Islet precursor cell (in vitro differentiated cells): Measurements from ENCODE around the gene PERCC1.
"Not testable (repeated sequence)": the region's sequence is repeated elsewhere in the genome, so short reads cannot be mapped to it uniquely, and the experiment has no call there.

ENCODE experiments used
- DNase-seq: peaks from one replicate; pipeline ENCODE4 v3.0.0-alpha.2; 2018

PERCC1 gene

GRCh38 chr16:1451702-1452392, 21.0 kb downstream of the PERCC1 start:
- DNase-seq = no peak

DNA sequence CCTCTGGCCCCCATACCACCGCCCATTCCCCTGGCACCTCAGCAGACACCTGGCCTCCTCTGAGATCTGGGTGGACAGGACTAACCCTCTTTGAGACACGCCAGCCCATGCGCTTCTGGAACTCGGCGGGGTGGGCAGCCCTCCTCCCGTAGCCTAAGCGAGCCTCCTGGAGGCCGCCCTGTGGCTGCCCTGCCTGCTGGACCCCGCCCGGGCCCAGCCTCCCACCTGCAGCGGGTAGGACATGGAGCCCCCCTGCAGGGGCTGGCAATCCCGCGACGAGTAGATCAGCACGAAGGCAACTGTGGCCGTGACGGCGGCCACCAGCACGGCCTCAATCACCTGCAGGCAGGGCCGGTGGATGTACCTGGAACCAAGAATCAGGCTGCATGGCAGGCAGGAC, 21.7 kb downstream of the PERCC1 start:
- no peak for DNase-seq

GRCh38 chr16:1453316-1453715, 22.4 kb downstream of the PERCC1 start:
- no peak for DNase-seq

DNA sequence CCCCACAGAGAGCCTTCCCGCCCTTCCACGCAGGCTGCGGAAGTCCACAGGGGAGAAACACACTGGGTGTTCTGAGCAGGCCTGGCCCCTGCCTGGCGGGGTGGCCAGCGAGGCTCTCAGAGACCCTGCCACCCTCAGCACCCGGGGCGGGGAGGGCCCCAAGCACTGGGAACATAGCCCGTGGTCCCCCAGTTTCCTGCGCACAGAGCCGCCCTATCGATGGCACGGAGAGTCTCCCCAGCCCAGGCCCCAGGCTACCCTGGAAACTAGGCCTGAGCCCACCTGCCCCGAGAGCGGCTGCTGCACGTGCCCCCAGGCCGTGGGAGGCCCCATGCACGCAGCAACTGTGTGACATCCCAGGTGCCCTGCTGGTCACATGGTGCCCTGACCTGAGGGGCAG, 23.7 kb downstream of the PERCC1 start:
- no peak for DNase-seq

DNA sequence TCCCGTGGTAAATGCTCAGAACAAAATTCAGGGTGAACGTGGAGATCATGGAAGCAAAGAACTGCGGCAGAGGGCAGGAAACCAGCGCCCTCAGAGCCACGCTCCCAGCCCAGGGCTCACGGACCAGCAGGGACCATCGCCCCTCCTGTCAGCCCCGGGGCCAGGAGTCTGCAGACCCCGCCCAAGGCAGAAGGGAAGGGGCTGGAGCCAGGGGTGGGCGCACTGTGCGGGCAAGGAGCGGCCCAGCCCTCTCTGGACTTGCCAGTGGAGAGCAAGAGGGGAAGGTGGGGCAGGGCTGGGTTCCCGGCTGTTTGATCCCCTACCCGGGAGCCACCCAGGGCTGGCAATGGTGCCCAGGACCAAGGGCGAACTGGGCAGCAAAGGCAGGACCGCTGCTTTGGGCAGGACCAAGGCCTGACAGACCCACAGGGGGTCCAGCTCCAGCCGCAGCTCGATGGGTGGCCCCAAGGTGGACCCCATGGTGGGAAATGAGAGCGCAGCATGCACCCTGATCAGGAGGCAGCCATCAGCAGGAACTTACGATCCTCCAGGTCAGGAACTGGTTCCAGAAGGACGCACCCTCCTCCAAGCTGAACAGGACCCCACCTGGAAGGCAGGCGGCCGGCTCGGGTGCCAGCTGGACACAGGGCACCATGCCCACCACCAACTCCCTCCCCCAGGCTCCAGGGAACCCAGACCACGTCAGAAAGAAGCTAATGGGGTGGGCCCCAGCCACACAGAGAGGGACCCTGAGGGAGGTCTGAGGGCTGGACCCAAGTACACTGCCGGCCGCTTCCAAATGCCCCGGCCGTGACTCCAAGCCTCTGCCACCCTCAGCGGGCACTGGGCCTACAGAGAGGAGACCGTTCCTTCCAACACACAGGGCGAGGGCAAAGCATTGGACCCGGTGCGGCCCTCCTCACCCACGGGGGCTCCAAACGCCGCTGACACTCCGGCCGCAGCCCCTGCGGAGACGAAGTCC, 24.6 kb downstream of the PERCC1 start:
- no peak for DNase-seq

DNA sequence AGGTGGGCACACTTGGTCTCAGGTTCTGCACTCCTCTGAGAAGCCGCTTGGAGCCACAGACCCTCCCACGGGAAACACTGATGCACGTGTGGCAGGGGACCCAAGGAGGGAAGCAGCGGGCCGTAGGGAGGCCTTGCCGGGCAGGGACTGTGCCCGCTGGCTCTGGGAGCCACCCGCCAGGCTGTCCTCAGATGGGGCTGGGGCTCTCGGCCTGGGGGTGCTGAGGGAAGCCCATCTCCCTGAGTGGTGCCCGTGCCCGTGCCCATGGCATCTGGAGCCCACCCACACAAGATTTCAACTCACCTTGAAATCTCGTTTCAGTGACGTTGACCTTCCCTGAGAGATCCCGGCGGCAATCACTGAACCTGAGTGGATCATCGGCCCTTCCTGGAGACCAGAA, 26.1 kb downstream of the PERCC1 start:
- no peak for DNase-seq

DNA sequence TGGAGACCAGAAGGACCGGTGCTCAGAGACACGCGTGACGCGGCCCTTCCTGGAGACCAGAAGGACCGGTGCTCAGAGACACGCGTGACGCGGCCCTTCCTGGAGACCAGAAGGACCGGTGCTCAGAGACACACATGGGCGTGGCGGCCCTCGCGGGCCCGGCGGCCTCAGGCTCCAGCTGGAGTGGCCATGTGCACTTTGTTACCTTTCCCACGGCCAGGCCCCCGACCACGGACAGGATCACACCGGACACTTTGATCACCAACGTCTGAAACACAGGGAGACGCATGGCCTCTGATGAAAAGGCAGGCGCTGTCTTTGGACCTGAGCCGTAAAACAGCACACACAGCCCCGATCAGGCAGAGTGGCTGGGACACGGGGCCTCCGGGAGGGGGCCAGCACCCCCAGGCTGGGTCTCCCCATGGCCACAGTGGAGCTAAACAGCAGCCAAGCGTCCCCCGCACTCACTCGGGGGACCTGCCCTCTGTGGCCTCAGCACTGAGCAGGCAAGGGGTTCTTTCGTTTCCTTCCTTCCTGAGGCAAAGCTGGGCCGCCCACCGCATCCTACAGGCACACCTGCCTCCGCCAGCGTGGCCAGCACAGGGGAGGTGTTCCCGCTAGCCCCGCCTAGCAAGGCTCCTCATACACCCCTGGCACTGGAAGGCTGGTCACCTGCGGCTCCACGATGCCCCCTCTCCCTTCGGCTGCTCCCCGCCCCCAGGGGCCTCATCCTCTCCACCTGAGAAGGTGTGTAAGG, 26.8 kb downstream of the PERCC1 start:
- DNase-seq = no peak

DNA sequence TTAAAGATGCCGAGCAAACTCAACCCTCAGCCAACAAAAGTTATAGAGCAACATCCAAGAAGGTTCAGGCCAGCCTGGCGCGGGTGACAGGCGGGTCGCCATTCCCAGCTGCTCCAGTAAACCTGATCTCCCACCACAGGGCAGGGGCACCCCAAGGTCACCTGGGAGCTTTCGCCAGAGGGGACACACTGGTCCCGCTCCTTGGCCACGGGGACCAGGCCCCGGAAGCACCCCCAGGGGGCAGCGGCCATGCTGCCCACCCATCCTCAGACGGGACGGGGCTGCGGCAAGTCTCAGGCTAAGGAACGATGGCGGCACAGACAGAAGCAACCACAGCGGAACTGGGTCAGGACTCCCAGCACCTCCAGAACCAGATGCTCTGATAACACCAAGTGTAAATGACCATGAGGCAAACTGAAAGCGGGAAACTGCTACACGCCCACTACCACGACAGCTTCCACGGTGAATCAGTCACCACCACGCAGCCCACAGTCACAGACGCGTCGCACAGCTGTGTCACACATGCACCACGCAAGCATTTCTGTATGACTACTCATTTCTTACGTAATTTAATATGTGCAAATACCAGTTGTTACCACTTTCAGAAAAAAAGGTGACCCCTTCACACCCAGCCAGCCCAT, 27.6 kb downstream of the PERCC1 start:
- no peak for DNase-seq

- no peak for DNase-seq
Observed at GRCh38 chr16:1458977-1459341, 28.1 kb downstream of the PERCC1 start.

DNA sequence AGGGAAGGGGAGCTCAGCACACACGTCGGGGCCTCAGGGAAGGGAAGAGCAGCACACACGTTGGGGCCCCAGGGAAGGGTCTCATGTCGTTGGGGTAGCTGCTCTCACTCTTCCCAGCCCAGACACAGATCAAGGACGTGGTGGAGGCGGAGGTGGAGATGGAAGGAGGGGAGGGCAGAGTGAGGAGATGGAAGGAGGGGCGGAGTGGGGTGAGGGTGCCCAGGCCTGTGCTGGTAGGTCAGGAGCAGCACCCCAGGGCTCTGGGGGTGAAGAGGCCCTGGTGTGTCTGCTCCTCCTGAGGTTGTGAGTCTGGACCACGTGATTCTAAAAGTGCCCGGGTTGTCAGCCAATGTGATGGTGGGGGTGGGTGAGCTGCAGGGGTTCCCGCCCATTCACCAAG, 29.1 kb downstream of the PERCC1 start:
- no peak for DNase-seq

- no peak for DNase-seq
Observed at GRCh38 chr16:1460602-1461138, 29.8 kb downstream of the PERCC1 start.

DNA sequence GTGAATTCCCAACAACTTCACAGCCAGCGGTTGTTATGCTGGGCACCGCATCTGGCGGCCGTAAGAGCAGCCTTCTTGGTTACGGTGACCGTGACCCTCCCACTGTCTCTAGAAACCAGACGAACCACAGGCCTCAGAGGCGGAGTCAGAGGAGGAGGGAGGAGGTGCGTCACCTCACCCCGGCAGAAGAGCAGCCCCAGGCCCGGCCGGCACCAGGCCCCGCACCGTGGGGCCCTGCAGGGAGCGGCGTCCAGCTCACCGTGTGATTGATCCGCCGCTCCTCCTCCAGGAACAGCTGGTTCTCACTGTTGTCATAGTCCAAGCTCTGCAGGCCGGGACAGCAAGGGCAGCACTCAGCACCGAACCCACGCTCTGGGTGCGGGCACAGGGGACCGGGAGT, 30.3 kb downstream of the PERCC1 start:
- peak; percentile 81 for DNase-seq

DNA sequence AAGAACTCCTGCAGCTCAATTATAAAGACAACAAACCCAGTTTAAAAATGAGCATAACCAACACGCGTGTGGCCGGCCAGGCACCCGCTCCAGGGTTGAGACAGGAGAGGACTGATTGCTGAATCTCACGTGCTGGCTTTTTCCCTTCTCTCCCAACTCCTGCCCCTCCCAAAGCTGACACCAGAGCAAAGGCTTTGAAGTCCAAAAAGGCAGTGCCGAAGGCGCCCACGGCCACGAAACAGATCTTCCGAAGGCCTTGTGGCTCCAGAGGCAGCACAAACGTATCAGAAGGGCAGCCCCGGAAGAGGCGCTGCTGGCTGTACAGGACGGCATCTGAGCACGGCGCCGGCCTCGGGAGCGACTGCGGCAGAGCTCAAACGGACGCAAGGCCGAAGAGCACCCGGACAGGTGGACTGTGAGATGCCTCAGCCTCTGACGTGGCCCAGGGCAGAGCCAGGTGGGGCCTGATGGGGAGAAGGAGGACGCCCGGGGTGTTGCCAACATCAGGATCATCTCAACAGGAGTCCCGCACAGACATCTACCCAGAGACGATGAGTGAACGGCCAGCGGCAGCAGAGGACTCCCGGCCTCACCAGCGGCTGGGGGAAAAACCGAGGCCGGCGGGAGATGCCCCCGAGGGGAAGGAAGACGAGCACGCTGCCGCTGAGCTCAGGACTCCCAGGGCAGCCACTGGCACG, 33.5 kb downstream of the PERCC1 start:
- no peak for DNase-seq

GRCh38 chr16:1464894-1465566, 34.2 kb downstream of the PERCC1 start:
- no peak for DNase-seq

GRCh38 chr16:1465567-1465915, 34.7 kb downstream of the PERCC1 start:
- no peak for DNase-seq

GRCh38 chr16:1466054-1466453, 35.2 kb downstream of the PERCC1 start:
- DNase-seq = no peak

DNA sequence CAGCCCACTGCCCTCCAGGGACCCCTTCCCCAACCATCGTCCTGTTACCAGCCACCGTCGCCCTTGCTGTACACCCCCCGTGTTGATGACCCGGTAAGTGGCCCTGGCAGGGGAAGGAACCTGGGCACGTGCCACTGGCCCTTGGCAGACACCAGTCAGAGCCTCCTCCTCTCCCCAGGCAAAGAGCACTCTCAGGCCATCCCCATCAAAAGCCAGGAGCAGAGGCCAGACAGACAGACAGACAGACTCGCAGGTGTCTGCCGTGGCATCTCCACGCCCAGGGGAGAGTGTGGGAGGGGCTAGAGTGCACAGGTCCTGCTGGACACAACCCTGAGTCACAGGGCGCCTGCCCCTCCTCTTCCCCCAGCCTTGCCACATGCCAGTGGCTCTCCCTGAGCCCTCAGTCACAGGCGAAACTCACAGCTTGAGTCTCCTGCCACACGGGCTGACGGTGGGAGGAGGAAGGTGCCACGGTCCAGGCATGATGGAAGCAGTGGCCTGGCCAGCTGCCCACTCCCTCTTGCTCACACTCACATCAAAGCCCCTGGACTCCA, 36.2 kb downstream of the PERCC1 start:
- no peak for DNase-seq

- DNase-seq = no peak
Observed at GRCh38 chr16:1468426-1468810, 37.5 kb downstream of the PERCC1 start.

DNA sequence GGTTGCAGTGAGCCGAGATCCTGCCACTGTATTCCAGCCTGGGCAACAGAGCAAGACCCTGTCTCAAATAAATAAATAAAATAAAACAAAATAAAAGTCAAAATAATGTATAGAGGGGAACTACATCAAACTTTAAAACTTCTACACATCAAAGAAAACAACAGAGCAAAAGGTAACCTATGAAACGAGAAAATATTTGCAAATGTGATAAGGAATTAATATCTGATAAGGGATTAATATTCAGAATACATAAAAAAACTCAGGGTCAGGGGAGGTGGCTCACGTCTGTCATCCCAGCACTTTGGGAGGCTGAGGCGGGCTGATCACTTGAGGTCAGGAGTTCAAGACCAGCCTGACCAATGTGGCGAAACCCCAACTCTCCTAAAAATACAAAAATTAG, 38.3 kb downstream of the PERCC1 start:
- not testable (repeated sequence) for DNase-seq

- DNase-seq = no peak
Observed at GRCh38 chr16:1469693-1470201, 38.9 kb downstream of the PERCC1 start.
